DMS53 treated with DMSO at 0.1 percent for 48 hours (cell line): ENCODE measurements around the gene CBFB.
"Not testable (repeated sequence)": the region's sequence is repeated elsewhere in the genome, so short reads cannot be mapped to it uniquely, and the experiment has no call there.

Experiments
- DNase-seq: peaks from one replicate; lab custom pipeline; 2025; ENCODE audit not compliant: unreplicated experiment; lab: John Stamatoyannopoulos, UW

Gene CBFB

GRCh38 chr16:67122799-67123198, 93.8 kb downstream of the CBFB start:
- DNase-seq, result not testable (repeated sequence)

GRCh38 chr16:67128417-67128816, 99.5 kb downstream of the CBFB start:
- DNase-seq, result no peak

GRCh38 chr16:67128887-67129286, 99.9 kb downstream of the CBFB start:
- no peak for DNase-seq

- DNase-seq, result no peak
These were observed 100.5 kb downstream of the CBFB start for GRCh38 chr16:67129422-67129821.

- DNase-seq, result no peak
These were observed 108.7 kb downstream of the CBFB start for GRCh38 chr16:67137605-67138004.

- DNase-seq, result no peak
These were observed 112.4 kb downstream of the CBFB start for GRCh38 chr16:67141391-67141790.

- no peak for DNase-seq
These were observed 113.4 kb downstream of the CBFB start for GRCh38 chr16:67142342-67142741.

- DNase-seq, result no peak
These were observed 116.0 kb downstream of the CBFB start for GRCh38 chr16:67144943-67145342.

- no peak for DNase-seq
These were observed 116.8 kb downstream of the CBFB start for GRCh38 chr16:67145746-67146145.

GRCh38 chr16:67146523-67147357, 117.8 kb downstream of the CBFB start:
- no peak for DNase-seq

GRCh38 chr16:67147437-67148140, 118.6 kb downstream of the CBFB start:
- no peak for DNase-seq

- no peak for DNase-seq
These were observed 119.3 kb downstream of the CBFB start for GRCh38 chr16:67148221-67148620.

- no peak for DNase-seq
These were observed 119.8 kb downstream of the CBFB start for GRCh38 chr16:67148656-67149275.

- DNase-seq, result no peak
These were observed 120.5 kb downstream of the CBFB start for GRCh38 chr16:67149276-67150046.

- DNase-seq, result no peak
These were observed 121.3 kb downstream of the CBFB start for GRCh38 chr16:67150047-67150832.
